ENCODE results near the gene RAB44. TPM values are rescaled to one million over a fixed set of nuclear protein-coding genes. Genes with fewer than 3 reads are reported as not detected.

Gene RAB44
- total RNA-seq, 2 donors from 2014 or later, result 0.14 to 0.45 TPM

DNA sequence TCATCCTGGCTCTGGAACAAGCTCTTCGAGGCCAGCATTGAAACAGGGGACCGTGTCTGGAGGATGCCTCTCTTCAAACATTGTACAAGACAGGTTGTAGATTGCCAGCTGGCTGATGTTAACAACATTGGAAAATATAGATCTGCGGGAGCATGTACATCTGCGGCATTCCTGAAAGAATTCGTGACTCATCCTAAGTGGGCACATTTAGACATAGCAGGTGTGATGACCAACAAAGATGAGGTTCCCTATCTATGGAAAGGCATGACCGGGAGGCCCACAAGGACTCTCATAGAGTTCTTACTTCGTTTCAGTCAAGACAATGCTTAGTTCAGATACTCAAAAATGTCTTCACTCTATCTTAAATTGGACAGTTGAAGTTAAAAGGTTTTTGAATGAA is 22.7 kb upstream of the RAB44 start:
- Histone ChIP-seq H3K9me3 (no peaks in the 10 kb centered on the region), H3K4me1 (replicated peaks) (no peaks in the 10 kb centered on the region), H3K36me3 (no peaks in the 10 kb centered on the region), H3K4me3 (no peak overlapping the region), H3K27me3 (replicated peaks; ENCODE audit: insufficient read depth) (no peaks in the 10 kb centered on the region), H3K27ac (no peak overlapping the region)
- intact Hi-C loops (cut with DNase I), result no loop called here
- TF ChIP-seq, protein P1, sequence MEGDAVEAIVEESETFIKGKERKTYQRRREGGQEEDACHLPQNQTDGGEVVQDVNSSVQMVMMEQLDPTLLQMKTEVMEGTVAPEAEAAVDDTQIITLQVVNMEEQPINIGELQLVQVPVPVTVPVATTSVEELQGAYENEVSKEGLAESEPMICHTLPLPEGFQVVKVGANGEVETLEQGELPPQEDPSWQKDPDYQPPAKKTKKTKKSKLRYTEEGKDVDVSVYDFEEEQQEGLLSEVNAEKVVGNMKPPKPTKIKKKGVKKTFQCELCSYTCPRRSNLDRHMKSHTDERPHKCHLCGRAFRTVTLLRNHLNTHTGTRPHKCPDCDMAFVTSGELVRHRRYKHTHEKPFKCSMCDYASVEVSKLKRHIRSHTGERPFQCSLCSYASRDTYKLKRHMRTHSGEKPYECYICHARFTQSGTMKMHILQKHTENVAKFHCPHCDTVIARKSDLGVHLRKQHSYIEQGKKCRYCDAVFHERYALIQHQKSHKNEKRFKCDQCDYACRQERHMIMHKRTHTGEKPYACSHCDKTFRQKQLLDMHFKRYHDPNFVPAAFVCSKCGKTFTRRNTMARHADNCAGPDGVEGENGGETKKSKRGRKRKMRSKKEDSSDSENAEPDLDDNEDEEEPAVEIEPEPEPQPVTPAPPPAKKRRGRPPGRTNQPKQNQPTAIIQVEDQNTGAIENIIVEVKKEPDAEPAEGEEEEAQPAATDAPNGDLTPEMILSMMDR (IDR thresholded peaks at IDR 0.05), result no peak
- TF ChIP-seq POLR2AphosphoS5 (IDR thresholded peaks at IDR 0.05) (no peak), POLR2A (IDR thresholded peaks at IDR 0.05) (no peak)
- WGBS, result 84% methylated on average over 7 of the region's 7 CpGs
- no peak for DNase-seq (ENCODE audit: low spot score)

DNA sequence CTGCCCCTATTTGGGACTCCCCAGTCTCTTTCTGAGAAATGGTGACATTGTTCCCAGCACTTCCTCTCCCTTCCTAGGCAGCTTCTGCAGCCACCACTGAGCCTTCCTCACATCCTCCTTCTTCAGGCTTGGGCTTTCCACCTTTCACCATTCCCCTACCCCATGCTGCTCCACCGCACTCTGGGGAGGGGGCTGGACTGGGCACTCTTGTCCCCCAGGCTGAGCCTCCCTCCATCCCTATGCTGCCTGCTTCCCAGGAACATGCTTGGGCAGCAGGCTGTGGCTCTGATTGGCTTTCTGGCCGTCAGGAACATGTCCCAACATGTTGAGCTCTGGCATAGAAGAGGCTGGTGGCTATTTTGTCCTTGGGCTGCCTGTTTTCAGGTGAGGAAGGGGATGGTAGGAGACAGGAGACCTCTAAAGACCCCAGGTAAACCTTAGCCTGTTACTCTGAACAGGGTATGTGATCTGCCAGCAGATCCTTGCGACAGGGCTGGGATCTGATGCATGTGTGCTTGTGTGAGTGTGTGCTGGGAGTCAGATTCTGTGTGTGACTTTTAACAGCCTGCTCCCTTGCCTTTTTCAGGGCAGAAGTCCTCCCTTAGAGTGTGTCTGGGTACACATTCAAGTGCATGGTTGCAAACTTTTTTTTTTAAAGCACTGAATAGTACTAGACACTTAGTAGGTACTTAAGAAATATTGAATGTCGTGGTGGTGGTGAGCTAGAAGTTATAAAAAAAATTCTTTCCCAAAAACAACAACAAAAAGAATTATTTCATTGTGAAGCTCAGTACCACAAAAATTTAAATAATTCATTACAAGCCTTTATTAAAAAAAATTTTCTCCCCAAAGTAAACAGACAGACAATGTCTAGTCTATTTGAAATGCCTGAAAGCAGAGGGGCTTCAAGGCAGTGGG is 21.2 kb upstream of the RAB44 start:
- H3K4me3 ChIP-seq, result no peak overlapping the region
- intact Hi-C loops (cut with DNase I), result no loop called here
- 54% methylated on average over 4 of the region's 4 CpGs for WGBS

DNA sequence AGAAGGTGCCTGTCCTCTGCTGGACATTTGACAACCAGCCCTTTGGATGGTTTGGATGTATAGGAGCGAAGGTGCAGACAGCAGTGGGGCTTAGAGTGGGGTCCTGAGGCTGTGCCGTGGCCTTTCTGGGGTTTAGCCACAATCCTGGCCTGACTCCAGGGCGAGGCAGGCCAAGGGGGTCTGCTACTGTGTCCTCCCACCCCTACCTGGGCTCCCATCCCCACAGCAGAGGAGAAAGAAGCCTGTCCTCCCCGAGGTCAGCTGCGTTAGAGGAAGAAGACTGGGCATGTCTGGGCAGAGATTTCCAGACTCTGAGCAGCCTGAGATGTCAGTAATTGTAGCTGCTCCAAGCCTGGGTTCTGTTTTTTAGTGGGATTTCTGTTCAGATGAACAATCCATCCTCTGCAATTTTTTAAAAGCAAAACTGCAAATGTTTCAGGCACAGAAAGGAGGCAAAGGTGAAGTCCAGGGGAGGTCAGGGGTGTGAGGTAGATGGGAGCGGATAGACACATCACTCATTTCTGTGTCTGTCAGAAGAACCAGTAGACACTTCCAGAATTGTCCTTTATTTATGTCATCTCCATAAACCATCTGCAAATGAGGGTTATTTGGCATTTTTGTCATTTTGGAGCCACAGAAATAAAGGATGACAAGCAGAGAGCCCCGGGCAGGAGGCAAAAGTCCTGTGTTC is 20.4 kb upstream of the RAB44 start:
- Histone ChIP-seq H3K9me3 (no peaks in the 10 kb centered on the region), H3K27ac (peak overlapping the region; percentile 89 to 92), H3K4me1 (replicated peaks) (no peaks in the 10 kb centered on the region), H3K4me3 (no peak overlapping the region), H3K36me3 (no peaks in the 10 kb centered on the region), H3K27me3 (replicated peaks; ENCODE audit: insufficient read depth) (no peaks in the 10 kb centered on the region)
- TF ChIP-seq POLR2A (IDR thresholded peaks at IDR 0.05) (peak; percentile 18), POLR2AphosphoS5 (IDR thresholded peaks at IDR 0.05) (no peak)
- TF ChIP-seq, protein P1 (IDR thresholded peaks at IDR 0.05), result no peak
- WGBS, result 31% methylated on average over 7 of the region's 7 CpGs
- intact Hi-C loops (cut with DNase I), result no loop called here
- peak; percentile 69 for DNase-seq (ENCODE audit: low spot score)

More for the DNA sequence above, 21.2 kb upstream of the RAB44 start:
- Histone ChIP-seq H3K36me3 (no peaks in the 10 kb centered on the region), H3K27me3 (replicated peaks; ENCODE audit: insufficient read depth) (no peaks in the 10 kb centered on the region), H3K9me3 (no peaks in the 10 kb centered on the region), H3K4me1 (replicated peaks) (no peaks in the 10 kb centered on the region), H3K27ac (peak overlapping the region; percentile 89 to 92)
- DNase-seq (ENCODE audit: low spot score), result peak; percentile 23
- TF ChIP-seq POLR2AphosphoS5 (IDR thresholded peaks at IDR 0.05), result no peak
- no peak for TF ChIP-seq POLR2A (IDR thresholded peaks at IDR 0.05)
- TF ChIP-seq, protein P1 (IDR thresholded peaks at IDR 0.05), result no peak

DNA sequence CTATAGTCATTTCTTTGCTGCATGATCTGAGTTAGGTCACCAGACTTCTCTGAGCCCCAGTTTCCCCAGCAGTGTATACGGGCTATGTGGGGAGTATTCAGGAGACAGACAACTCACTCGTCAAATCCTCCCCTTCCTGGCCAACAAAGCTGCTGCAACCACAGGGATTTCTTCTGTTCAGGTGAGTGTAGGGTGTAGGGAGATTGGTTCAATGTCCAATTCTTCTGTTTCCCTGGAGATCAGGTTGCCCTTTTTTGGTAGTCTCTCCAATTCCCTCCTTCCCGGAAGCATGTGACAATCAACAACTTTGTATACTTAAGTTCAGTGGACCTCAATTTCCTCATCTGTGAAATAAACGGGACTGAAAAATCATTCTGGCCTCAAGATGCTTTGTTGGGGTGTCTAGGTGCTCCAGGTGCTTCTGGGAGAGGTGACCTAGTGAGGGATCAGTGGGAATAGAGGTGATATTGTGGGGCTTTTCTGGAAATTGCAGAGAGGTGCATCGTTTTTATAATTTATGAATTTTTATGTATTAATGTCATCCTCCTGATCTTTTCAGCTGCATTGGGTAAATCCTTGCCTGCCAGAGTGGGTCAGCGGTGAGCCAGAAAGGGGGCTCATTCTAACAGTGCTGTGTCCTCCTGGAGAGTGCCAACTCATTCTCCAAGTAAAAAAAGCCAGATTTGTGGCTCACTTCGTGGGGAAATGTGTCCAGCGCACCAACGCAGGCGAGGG is 19.7 kb upstream of the RAB44 start:
- H3K27ac ChIP-seq, result peak overlapping the region; percentile 89 to 92
- no peak for TF ChIP-seq POLR2A (IDR thresholded peaks at IDR 0.05)
- TF ChIP-seq, protein P1 (IDR thresholded peaks at IDR 0.05), result no peak
- TF ChIP-seq POLR2AphosphoS5 (IDR thresholded peaks at IDR 0.05), result no peak
- no peaks in the 10 kb centered on the region for H3K9me3 ChIP-seq
- H3K4me1 ChIP-seq (replicated peaks), result no peaks in the 10 kb centered on the region
- peak overlapping the region; percentile 67 to 68 for H3K4me3 ChIP-seq
- no peaks in the 10 kb centered on the region for H3K27me3 ChIP-seq (replicated peaks; ENCODE audit: insufficient read depth)
- no peak for DNase-seq (ENCODE audit: low spot score)
- intact Hi-C loops (cut with DNase I), result loop anchor here (1.0 kb wide), 1 partner anchor 84 kb away; the partner anchor contains the start of gene SRSF3
- 6% methylated on average over 10 of the region's 10 CpGs for WGBS
- no peaks in the 10 kb centered on the region for H3K36me3 ChIP-seq

Data from prostate gland (tissue), 2 donors.